MM.1S (cell line): ENCODE data around the gene TMEM86A.

ENCODE experiments used
- DNase-seq: peaks from one replicate; pipeline ENCODE4 v3.0.0-alpha.2; 2015
- H2AFZ ChIP-seq: fragments of 300-600 bp; sonication (generic); 2 replicates; pipeline ENCODE4 v1.6.0; 2016; ENCODE audit warnings: antibody characterized with exemption, low read length
- H3F3A ChIP-seq: fragments of 300-600 bp; sonication (generic); 2 replicates; pipeline ENCODE4 v1.6.1; 2016; ENCODE audit warnings: mild to moderate bottlenecking, antibody characterized with exemption, low read length, moderate library complexity, mixed read lengths; ENCODE audit not compliant: insufficient read depth
- H3K27ac ChIP-seq: fragments of 300-600 bp; sonication (generic); 2 replicates; pipeline ENCODE4 v1.5.1; 2016; ENCODE audit warnings: mild to moderate bottlenecking, low read length
- H3K27me3 ChIP-seq: fragments of 300-600 bp; sonication (generic); replicated peaks from 2 replicates; pipeline ENCODE4 v1.6.0; 2016; ENCODE audit warnings: low read length; ENCODE audit not compliant: insufficient read depth
- H3K36me3 ChIP-seq: fragments of 300-600 bp; sonication (generic); replicated peaks from 2 replicates; pipeline ENCODE4 v1.6.1; 2016; ENCODE audit warnings: mild to moderate bottlenecking, low read length, mixed read lengths; ENCODE audit not compliant: insufficient read depth
- H3K4me1 ChIP-seq: fragments of 300-600 bp; sonication (generic); 2 replicates; pipeline ENCODE4 v1.6.1; 2016; ENCODE audit warnings: low read length, mixed read lengths
- H3K4me2 ChIP-seq: fragments of 300-600 bp; sonication (generic); 2 replicates; pipeline ENCODE4 v1.6.0; 2016; ENCODE audit warnings: low read depth, low read length
- H3K4me3 ChIP-seq: fragments of 300-600 bp; sonication (generic); 2 replicates; pipeline ENCODE4 v1.5.1; 2016; ENCODE audit warnings: low read length, mixed read lengths
- H3K79me2 ChIP-seq: fragments of 300-600 bp; sonication (generic); 2 replicates; pipeline ENCODE4 v1.6.1; 2016; ENCODE audit warnings: mixed run types, low read length, mixed read lengths
- H3K9ac ChIP-seq: fragments of 300-600 bp; sonication (generic); 2 replicates; pipeline ENCODE4 v1.6.1; 2016; ENCODE audit warnings: low read length, mixed read lengths
- H3K9me2 ChIP-seq: fragments of 300-600 bp; sonication (generic); replicated peaks from 2 replicates; pipeline ENCODE4 v1.6.1; 2016; ENCODE audit warnings: mild to moderate bottlenecking, low read length, mixed read lengths; ENCODE audit not compliant: insufficient read depth
- H3K9me3 ChIP-seq: fragments of 300-600 bp; sonication (generic); replicated peaks from 2 replicates; pipeline ENCODE4 v1.6.1; 2016; ENCODE audit warnings: mild to moderate bottlenecking, low read length, mixed read lengths; ENCODE audit not compliant: insufficient read depth
- H4K20me1 ChIP-seq: fragments of 300-600 bp; sonication (generic); 2 replicates; pipeline ENCODE4 v1.6.1; 2016; ENCODE audit warnings: mild to moderate bottlenecking, low read length, moderate library complexity, mixed read lengths; ENCODE audit not compliant: insufficient read depth
- CTCF ChIP-seq: fragments of 300-600 bp; sonication (generic); IDR thresholded peaks from 2 replicates; pipeline ENCODE4 v1.5.1; 2016; ENCODE audit warnings: antibody characterized with exemption, low read length, mixed read lengths
- EZH2 ChIP-seq: fragments of 300-600 bp; sonication (generic); optimal IDR thresholded peaks from 2 replicates; pipeline ENCODE3; 2017; ENCODE audit warnings: low read depth, mild to moderate bottlenecking, antibody characterized with exemption, low read length, mixed read lengths
- EZH2phosphoT487 ChIP-seq: fragments of 300-600 bp; sonication (generic); IDR thresholded peaks from 2 replicates; pipeline ENCODE4 v1.6.1; 2018; ENCODE audit warnings: antibody characterized with exemption, low read length

TMEM86A gene

GRCh38 chr11:18749681-18750319, 51.2 kb downstream of the TMEM86A start:
- Histone ChIP-seq H3K79me2 (no peaks in the 10 kb centered on the region), H3K4me1 (no peaks in the 10 kb centered on the region), H3K36me3 (no peaks in the 10 kb centered on the region), H3K27me3 (no peaks in the 10 kb centered on the region), H3K9ac (no peak overlapping the region), H2AFZ (no peak overlapping the region), H3K4me2 (no peak overlapping the region), H4K20me1 (no peaks in the 10 kb centered on the region), H3K9me3 (no peaks in the 10 kb centered on the region), H3K27ac (no peak overlapping the region), H3K9me2 (no peaks in the 10 kb centered on the region), H3K4me3 (no peak overlapping the region), H3F3A (no peaks in the 10 kb centered on the region)
- no peak for TF ChIP-seq EZH2
- no peak for TF ChIP-seq CTCF
- no peak for TF ChIP-seq EZH2phosphoT487
- no peak for DNase-seq

GRCh38 chr11:18750944-18751343, 52.4 kb downstream of the TMEM86A start:
- Histone ChIP-seq H3K4me1 (no peaks in the 10 kb centered on the region), H3K9me3 (no peaks in the 10 kb centered on the region), H3F3A (no peaks in the 10 kb centered on the region), H2AFZ (no peak overlapping the region), H3K9ac (no peak overlapping the region), H3K27ac (no peak overlapping the region), H4K20me1 (no peaks in the 10 kb centered on the region), H3K79me2 (no peaks in the 10 kb centered on the region), H3K36me3 (no peaks in the 10 kb centered on the region), H3K4me2 (no peak overlapping the region), H3K9me2 (no peaks in the 10 kb centered on the region), H3K4me3 (no peak overlapping the region), H3K27me3 (no peaks in the 10 kb centered on the region)
- no peak for DNase-seq
- no peak for TF ChIP-seq CTCF
- TF ChIP-seq EZH2phosphoT487: no peak
- TF ChIP-seq EZH2: no peak

- no peak overlapping the region for H2AFZ ChIP-seq
- TF ChIP-seq EZH2: no peak
- no peak for TF ChIP-seq CTCF
- TF ChIP-seq EZH2phosphoT487: no peak
- H3K36me3 ChIP-seq: no peaks in the 10 kb centered on the region
- DNase-seq: no peak
- no peaks in the 10 kb centered on the region for H3K4me1 ChIP-seq
- H3K79me2 ChIP-seq: no peaks in the 10 kb centered on the region
- H3K9me2 ChIP-seq: no peaks in the 10 kb centered on the region
- H3K27me3 ChIP-seq: no peaks in the 10 kb centered on the region
- no peaks in the 10 kb centered on the region for H3K9me3 ChIP-seq
- no peaks in the 10 kb centered on the region for H4K20me1 ChIP-seq
- no peak overlapping the region for H3K4me2 ChIP-seq
- no peak overlapping the region for H3K27ac ChIP-seq
- H3K4me3 ChIP-seq: no peak overlapping the region
- no peaks in the 10 kb centered on the region for H3F3A ChIP-seq
- H3K9ac ChIP-seq: no peak overlapping the region
Measured at GRCh38 chr11:18752502-18752901, 53.9 kb downstream of the TMEM86A start.
